BJ (cell line): Measurements from ENCODE around the gene AURKAIP1. TPM values are rescaled to one million over a fixed set of nuclear protein-coding genes. Genes with fewer than 3 reads are reported as not detected.

ENCODE experiments used
- CTCF ChIA-PET: fragments of 350-600 bp; formaldehyde crosslinking; extraction: SDS; loops from one replicate; lab custom pipeline; 2021; ENCODE audit warnings: antibody characterized with exemption, inconsistent platforms; lab: Yijun Ruan, JAX
- POLR2A ChIA-PET: fragments of 300-600 bp; sonication (Branson Sonifier 250); formaldehyde crosslinking; extraction: SDS; loops from one replicate; lab custom pipeline; 2021; ENCODE audit warnings: antibody characterized with exemption; lab: Charles Lee
- DNase-seq: peaks from one replicate; pipeline ENCODE4 v3.0.0-alpha.2; 2011; ENCODE audit warnings: low read depth
- H3K27me3 ChIP-seq: 2 replicates; pipeline ENCODE4 v1.6.0; 2011; ENCODE audit warnings: low read length; ENCODE audit not compliant: control insufficient read depth, insufficient read depth
- H3K36me3 ChIP-seq: 2 replicates; pipeline ENCODE4 v1.5.1; 2011; ENCODE audit warnings: low read length; ENCODE audit not compliant: control insufficient read depth, insufficient read depth
- H3K4me3 ChIP-seq: 2 replicates; pipeline ENCODE4 v1.5.1; 2011; ENCODE audit warnings: low read depth, mild to moderate bottlenecking, control low read depth, low read length
- CTCF ChIP-seq: IDR thresholded peaks from 2 replicates; pipeline ENCODE4 v1.5.1; 2011; ENCODE audit warnings: low read depth, mild to moderate bottlenecking, control low read depth, inconsistent platforms, low read length, moderate library complexity; ENCODE audit not compliant: insufficient read depth
- polyA plus RNA-seq: library from polyadenylated mRNA; depleted of rRNA; stranded (reverse); fragments of >200 nt; gene quantifications from 2 replicates; pipeline ENCODE4 v1.2.3, GENCODE V29; 2011

AURKAIP1 gene
- polyA plus RNA-seq, 1 experiment: 97.8 TPM

- H3K36me3 ChIP-seq: peaks cover 31% of the 10 kb centered on the region
- DNase-seq: no peak
- TF ChIP-seq CTCF: no peak
- ChIA-PET CTCF (interaction anchor here (4.2 kb wide), 1 partner anchor 20 kb away, joined by 43 read pairs; the partner anchor contains the start of gene AURKAIP1), POLR2A (no interaction called here)
- no peak overlapping the region for H3K4me3 ChIP-seq
- H3K27me3 ChIP-seq: no peaks in the 10 kb centered on the region
Measured at GRCh38 chr1:1353389-1354151, 21.4 kb downstream of the AURKAIP1 start.

GRCh38 chr1:1352786-1353388 is 22.1 kb downstream of the AURKAIP1 start:
- ChIA-PET POLR2A (no interaction called here), CTCF (interaction anchor here (0.6 to 4.2 kb wide), 2 partner anchors 20 to 370 kb away, joined by 3 to 43 read pairs; partner anchors contain the start of gene AURKAIP1)

DNA sequence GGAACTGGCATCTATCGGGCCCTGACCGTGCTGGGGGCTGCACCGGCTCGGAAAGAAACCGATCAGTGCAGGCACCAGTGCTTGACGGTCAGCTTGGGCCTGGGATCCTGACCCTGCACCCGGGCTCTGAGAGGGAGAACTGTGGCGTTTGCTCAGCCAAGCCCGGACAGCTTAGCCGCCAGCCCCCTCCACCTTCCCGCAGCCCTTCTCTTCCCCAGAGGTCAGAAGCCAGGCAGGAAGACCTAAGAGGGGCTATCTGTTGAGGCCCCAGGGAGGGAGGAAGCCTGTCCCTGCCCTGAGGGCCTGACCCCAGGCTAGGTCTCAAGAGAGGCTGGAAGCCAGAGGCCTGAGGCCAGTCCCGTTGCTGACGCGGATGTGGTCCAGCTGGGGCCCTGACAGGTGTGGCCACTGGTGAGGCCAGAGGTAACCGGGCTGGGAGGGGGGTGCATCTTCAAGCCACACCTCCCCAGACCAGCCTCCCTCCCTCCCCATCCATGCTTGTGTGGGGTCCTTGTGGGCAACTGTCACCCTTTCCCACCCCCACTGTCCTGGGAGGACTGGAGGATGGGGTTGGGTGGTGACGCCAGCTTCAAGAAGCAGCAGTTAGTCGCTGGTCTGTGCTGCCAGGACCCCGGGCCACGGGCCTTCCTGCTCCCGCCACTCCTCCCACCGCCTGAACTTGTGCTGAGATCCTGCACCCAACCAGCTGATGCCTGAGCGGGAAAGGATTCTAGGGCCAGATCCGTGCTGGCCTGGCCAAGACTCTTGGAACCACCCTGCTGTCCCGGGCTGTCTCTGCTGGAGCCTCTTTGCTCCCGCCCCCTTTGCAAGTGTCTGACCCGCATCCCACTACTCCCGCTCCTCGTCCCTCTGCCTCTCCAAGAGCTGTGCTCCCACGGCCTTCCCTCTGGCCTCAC is 23.2 kb downstream of the AURKAIP1 start:
- ChIA-PET POLR2A (no interaction called here), CTCF (interaction anchor here (0.6 to 4.2 kb wide), 6 partner anchors 21 to 369 kb away, joined by 3 to 43 read pairs (median 3); partner anchors contain the start of gene AURKAIP1)
- no peak for DNase-seq
- Histone ChIP-seq H3K4me3 (peak overlapping the region; percentile 9), H3K27me3 (no peaks in the 10 kb centered on the region), H3K36me3 (peaks cover 31% of the 10 kb centered on the region)
- no peak for TF ChIP-seq CTCF

More at GRCh38 chr1:1352786-1353388, 22.1 kb downstream of the AURKAIP1 start:
- Histone ChIP-seq H3K27me3 (no peaks in the 10 kb centered on the region), H3K4me3 (no peak overlapping the region), H3K36me3 (peaks cover 31% of the 10 kb centered on the region)
- no peak for TF ChIP-seq CTCF
- no peak for DNase-seq

DNA sequence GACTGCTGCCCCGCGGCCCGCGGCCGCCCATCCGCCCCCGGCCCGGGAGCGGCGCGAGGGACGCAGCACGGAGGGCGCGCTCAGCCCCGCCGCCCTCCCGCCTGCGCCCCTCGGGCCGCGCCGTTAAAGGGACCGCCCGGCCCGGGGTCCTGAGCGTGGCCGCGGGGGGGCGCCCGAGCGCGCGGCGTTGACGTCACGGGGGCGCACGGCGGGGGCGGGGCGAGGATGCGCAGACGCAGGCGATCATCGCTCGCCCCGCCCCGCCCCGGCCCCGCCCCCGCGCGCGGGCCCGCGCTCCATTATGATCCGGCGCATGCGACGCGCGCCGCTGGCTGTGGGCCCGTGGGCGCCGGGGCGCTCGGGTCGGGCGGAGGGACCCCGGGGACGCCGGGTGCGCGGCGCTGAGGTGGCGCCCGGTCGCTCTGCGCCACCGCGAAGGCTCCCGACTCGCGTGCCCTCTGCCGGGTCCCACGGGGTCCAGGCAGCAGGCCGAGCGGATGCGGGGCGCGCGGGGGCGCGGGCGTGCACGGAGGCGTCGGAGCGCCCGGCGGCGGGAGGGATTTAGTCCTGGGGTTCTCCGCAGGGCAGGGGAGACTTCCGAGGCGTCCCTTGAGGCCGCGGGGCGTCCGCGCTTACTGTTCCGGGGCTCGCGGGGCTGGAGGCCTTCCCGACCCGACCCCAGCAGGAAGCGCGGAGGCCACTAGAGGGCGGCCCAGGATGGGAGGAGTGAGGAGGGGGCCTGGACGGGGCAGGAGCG is 25.6 kb downstream of the AURKAIP1 start, which contains the start of gene DVL1:
DVL1 (minus strand) TSS at position 163 of the 757 bp plus-strand sequence. CDS start 353 bp downstream, outside the sequence.
- TF ChIP-seq CTCF: peak; percentile 52
- no peaks in the 10 kb centered on the region for H3K27me3 ChIP-seq
- ChIA-PET POLR2A (no interaction called here), CTCF (interaction anchor here (1.7 to 2.1 kb wide), 2 partner anchors 8 to 23 kb away, joined by 8 to 46 read pairs; partner anchors contain the start of gene AURKAIP1)
- no peak for DNase-seq
- peak within 1 kb of the TSS; percentile 78 for H3K4me3 ChIP-seq
- peaks cover 25% of the 10 kb centered on the region for H3K36me3 ChIP-seq
